ENCODE results near the gene PLXNA1. TPM values are rescaled to one million over a fixed set of nuclear protein-coding genes. Genes with fewer than 3 reads are reported as not detected.
A peak's percentile ranks its signal among the peaks of the same experiment; 100 is the strongest.

The PLXNA1 gene
- total RNA-seq, 1 donor = 107 TPM

GRCh38 chr3:127002195-127003174, 19.6 kb downstream of the PLXNA1 start:
- peaks cover 26% of the 10 kb centered on the region for H3K4me1 ChIP-seq (ENCODE audit: insufficient read depth, low read length)
- H3K27me3 ChIP-seq (ENCODE audit: insufficient read depth, low read length) = no peaks in the 10 kb centered on the region
- peak; percentile 100 for DNase-seq (ENCODE audit: insufficient read length, low spot score, missing footprints)
- H3K4me3 ChIP-seq (ENCODE audit: insufficient read depth, low read length) = peak overlapping the region; percentile 50
- peak overlapping the region; percentile 74 for H3K4me2 ChIP-seq (ENCODE audit: insufficient read depth, low read length)
- H3K27ac ChIP-seq (ENCODE audit: low read depth, low read length) = peak overlapping the region; percentile 94
- H3K36me3 ChIP-seq (ENCODE audit: insufficient read depth, low read length) = peaks cover 17% of the 10 kb centered on the region
- no peaks in the 10 kb centered on the region for H3K9me3 ChIP-seq (ENCODE audit: low read depth, low read length)
- H4K20me1 ChIP-seq (ENCODE audit: insufficient read depth, low read length) = peaks cover 18% of the 10 kb centered on the region
- TF ChIP-seq CTCF (IDR thresholded peaks at IDR 0.05; ENCODE audit: extremely low read depth, low read depth, low read length) = peak; percentile 58
- H2AFZ ChIP-seq (ENCODE audit: low read length) = peak overlapping the region; percentile 93
- peaks cover 85% of the 10 kb centered on the region for H3K79me2 ChIP-seq (ENCODE audit: insufficient read depth, low read length)

- no peak overlapping the region for H2AFZ ChIP-seq (ENCODE audit: low read length)
- H3K27me3 ChIP-seq (ENCODE audit: insufficient read depth, low read length) = no peaks in the 10 kb centered on the region
- DNase-seq (ENCODE audit: insufficient read length, low spot score, missing footprints) = no peak
- H3K9me3 ChIP-seq (ENCODE audit: low read depth, low read length) = no peaks in the 10 kb centered on the region
- peaks cover 14% of the 10 kb centered on the region for H4K20me1 ChIP-seq (ENCODE audit: insufficient read depth, low read length)
- peaks cover 85% of the 10 kb centered on the region for H3K79me2 ChIP-seq (ENCODE audit: insufficient read depth, low read length)
- TF ChIP-seq CTCF (IDR thresholded peaks at IDR 0.05; ENCODE audit: extremely low read depth, low read depth, low read length) = no peak
- H3K4me1 ChIP-seq (ENCODE audit: insufficient read depth, low read length) = peaks cover 22% of the 10 kb centered on the region
- H3K4me2 ChIP-seq (ENCODE audit: insufficient read depth, low read length) = no peak overlapping the region
- peaks cover 23% of the 10 kb centered on the region for H3K36me3 ChIP-seq (ENCODE audit: insufficient read depth, low read length)
- H3K4me3 ChIP-seq (ENCODE audit: insufficient read depth, low read length) = no peak overlapping the region
- H3K27ac ChIP-seq (ENCODE audit: low read depth, low read length) = no peak overlapping the region
These were observed 20.2 kb downstream of the PLXNA1 start for GRCh38 chr3:127003175-127003555.

GRCh38 chr3:127003601-127004280, 20.8 kb downstream of the PLXNA1 start:
- Histone ChIP-seq H3K4me2 (ENCODE audit: insufficient read depth, low read length) (no peak overlapping the region), H3K27me3 (ENCODE audit: insufficient read depth, low read length) (no peaks in the 10 kb centered on the region), H3K4me1 (ENCODE audit: insufficient read depth, low read length) (peaks cover 22% of the 10 kb centered on the region), H4K20me1 (ENCODE audit: insufficient read depth, low read length) (peaks cover 14% of the 10 kb centered on the region), H3K9me3 (ENCODE audit: low read depth, low read length) (no peaks in the 10 kb centered on the region), H3K4me3 (ENCODE audit: insufficient read depth, low read length) (no peak overlapping the region), H3K27ac (ENCODE audit: low read depth, low read length) (no peak overlapping the region), H3K79me2 (ENCODE audit: insufficient read depth, low read length) (peaks cover 81% of the 10 kb centered on the region), H3K36me3 (ENCODE audit: insufficient read depth, low read length) (peaks cover 26% of the 10 kb centered on the region), H2AFZ (ENCODE audit: low read length) (no peak overlapping the region)
- DNase-seq (ENCODE audit: insufficient read length, low spot score, missing footprints) = no peak
- no peak for TF ChIP-seq CTCF (IDR thresholded peaks at IDR 0.05; ENCODE audit: extremely low read depth, low read depth, low read length)
